DND-41 (cell line): ENCODE measurements around the gene BCL2L1.
"Not testable (repeated sequence)": the region's sequence is repeated elsewhere in the genome, so short reads cannot be mapped to it uniquely, and the experiment has no call there.

Experiments used
- CTCF ChIP-seq: IDR thresholded peaks from 2 replicates; pipeline ENCODE4 v1.5.1; 2012; ENCODE audit warnings: borderline replicate concordance, low read length, moderate library complexity, mild to moderate bottlenecking; ENCODE audit not compliant: poor library complexity, severe bottlenecking; ENCODE audit errors: extremely low read depth
- EZH2 ChIP-seq: IDR thresholded peaks from 3 replicates; pipeline ENCODE4 v1.6.1; 2012; ENCODE audit warnings: borderline replicate concordance, low read depth, mild to moderate bottlenecking, moderate library complexity, low read length, inconsistent platforms; ENCODE audit not compliant: severe bottlenecking

GRCh38 chr20:31628057-31628456 lies 94.6 kb downstream of the BCL2L1 start:
- TF ChIP-seq CTCF, EZH2: not testable (repeated sequence)
